ENCODE data around the gene DPP10.

Gene DPP10

GRCh38 chr2:115796078-115796477 is 1353.6 kb downstream of the DPP10 start:
- in situ Hi-C loops (cut with MboI; ENCODE audit: low sequenced_read_pairs, unreplicated experiment), result no loop called here
- TF ChIP-seq CTCF (IDR thresholded peaks at IDR 0.05; ENCODE audit: borderline replicate concordance, control extremely low read depth, extremely low read depth, insufficient read depth, missing control alignments), result no peak
- DNase-seq (ENCODE audit: low spot score), result no peak

GRCh38 chr2:115807276-115807675 is 1364.8 kb downstream of the DPP10 start:
- in situ Hi-C loops (cut with MboI; ENCODE audit: low sequenced_read_pairs, unreplicated experiment), result no loop called here
- TF ChIP-seq CTCF (IDR thresholded peaks at IDR 0.05; ENCODE audit: borderline replicate concordance, control extremely low read depth, extremely low read depth, insufficient read depth, missing control alignments), result no peak
- no peak for DNase-seq (ENCODE audit: low spot score)

GRCh38 chr2:115825912-115826311 is 1383.5 kb downstream of the DPP10 start:
- in situ Hi-C loops (cut with MboI; ENCODE audit: low sequenced_read_pairs, unreplicated experiment), result no loop called here
- no peak for DNase-seq (ENCODE audit: low spot score)

GRCh38 chr2:115833196-115833595 is 1390.8 kb downstream of the DPP10 start:
- no peak for TF ChIP-seq CTCF (IDR thresholded peaks at IDR 0.05; ENCODE audit: borderline replicate concordance, control extremely low read depth, extremely low read depth, insufficient read depth, missing control alignments)
- in situ Hi-C loops (cut with MboI; ENCODE audit: low sequenced_read_pairs, unreplicated experiment), result no loop called here
- DNase-seq (ENCODE audit: low spot score), result no peak

More at GRCh38 chr2:115825912-115826311, 1383.5 kb downstream of the DPP10 start:
- TF ChIP-seq CTCF (IDR thresholded peaks at IDR 0.05; ENCODE audit: borderline replicate concordance, control extremely low read depth, extremely low read depth, insufficient read depth, missing control alignments), result no peak

GRCh38 chr2:115838539-115838938 is 1396.1 kb downstream of the DPP10 start:
- no peak for DNase-seq (ENCODE audit: low spot score)
- TF ChIP-seq CTCF (IDR thresholded peaks at IDR 0.05; ENCODE audit: borderline replicate concordance, control extremely low read depth, extremely low read depth, insufficient read depth, missing control alignments), result no peak
- in situ Hi-C loops (cut with MboI; ENCODE audit: low sequenced_read_pairs, unreplicated experiment), result no loop called here

- in situ Hi-C loops (cut with MboI; ENCODE audit: low sequenced_read_pairs, unreplicated experiment), result no loop called here
- TF ChIP-seq CTCF (IDR thresholded peaks at IDR 0.05; ENCODE audit: borderline replicate concordance, control extremely low read depth, extremely low read depth, insufficient read depth, missing control alignments), result no peak
Observed at GRCh38 chr2:115842306-115842705, 1399.9 kb downstream of the DPP10 start.

GRCh38 chr2:115848192-115848591 is 1405.8 kb downstream of the DPP10 start:
- TF ChIP-seq CTCF (IDR thresholded peaks at IDR 0.05; ENCODE audit: borderline replicate concordance, control extremely low read depth, extremely low read depth, insufficient read depth, missing control alignments), result no peak
- no peak for DNase-seq (ENCODE audit: low spot score)
- in situ Hi-C loops (cut with MboI; ENCODE audit: low sequenced_read_pairs, unreplicated experiment), result no loop called here

More at GRCh38 chr2:115842306-115842705, 1399.9 kb downstream of the DPP10 start:
- no peak for DNase-seq (ENCODE audit: low spot score)
